ENCODE measurements around the gene TRMT10C.

The TRMT10C gene

GRCh38 chr3:101521211-101521701, 40.4 kb upstream of the TRMT10C start:
- no peak for DNase-seq (ENCODE audit: low spot score)
- TF ChIP-seq CTCF (IDR thresholded peaks at IDR 0.05; ENCODE audit: extremely low read depth, missing control alignments) = no peak

GRCh38 chr3:101527441-101527840, 34.2 kb upstream of the TRMT10C start:
- no peak for TF ChIP-seq CTCF (IDR thresholded peaks at IDR 0.05; ENCODE audit: extremely low read depth, missing control alignments)

DNA sequence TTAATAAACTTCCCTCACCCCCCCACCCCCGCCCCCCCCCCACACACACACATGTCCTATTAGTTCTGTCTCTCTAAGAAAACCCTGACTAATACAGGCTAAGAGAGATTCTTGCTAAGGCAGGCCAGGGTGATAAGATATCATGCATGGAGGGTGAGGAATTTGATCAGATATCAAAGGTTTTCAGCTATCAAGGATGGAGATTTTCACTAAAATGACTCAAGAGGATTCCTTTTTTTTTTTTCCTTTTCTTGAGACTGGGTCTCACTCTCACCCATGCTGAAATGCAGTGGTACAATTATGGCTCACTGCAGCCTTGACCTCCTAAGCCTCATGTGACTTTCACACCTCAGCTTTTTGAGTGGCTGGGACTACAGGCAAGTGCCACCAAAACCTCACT, 33.8 kb upstream of the TRMT10C start:
- DNase-seq (ENCODE audit: low spot score) = no peak
- TF ChIP-seq CTCF (IDR thresholded peaks at IDR 0.05; ENCODE audit: extremely low read depth, missing control alignments) = no peak

More at GRCh38 chr3:101527441-101527840, 34.2 kb upstream of the TRMT10C start:
- no peak for DNase-seq (ENCODE audit: low spot score)

GRCh38 chr3:101529816-101530685, 31.6 kb upstream of the TRMT10C start:
- no peak for TF ChIP-seq CTCF (IDR thresholded peaks at IDR 0.05; ENCODE audit: extremely low read depth, missing control alignments)
- no peak for DNase-seq (ENCODE audit: low spot score)

- no peak for TF ChIP-seq CTCF (IDR thresholded peaks at IDR 0.05; ENCODE audit: extremely low read depth, missing control alignments)
- no peak for DNase-seq (ENCODE audit: low spot score)
Observed at GRCh38 chr3:101530686-101531047, 31.0 kb upstream of the TRMT10C start.

DNA sequence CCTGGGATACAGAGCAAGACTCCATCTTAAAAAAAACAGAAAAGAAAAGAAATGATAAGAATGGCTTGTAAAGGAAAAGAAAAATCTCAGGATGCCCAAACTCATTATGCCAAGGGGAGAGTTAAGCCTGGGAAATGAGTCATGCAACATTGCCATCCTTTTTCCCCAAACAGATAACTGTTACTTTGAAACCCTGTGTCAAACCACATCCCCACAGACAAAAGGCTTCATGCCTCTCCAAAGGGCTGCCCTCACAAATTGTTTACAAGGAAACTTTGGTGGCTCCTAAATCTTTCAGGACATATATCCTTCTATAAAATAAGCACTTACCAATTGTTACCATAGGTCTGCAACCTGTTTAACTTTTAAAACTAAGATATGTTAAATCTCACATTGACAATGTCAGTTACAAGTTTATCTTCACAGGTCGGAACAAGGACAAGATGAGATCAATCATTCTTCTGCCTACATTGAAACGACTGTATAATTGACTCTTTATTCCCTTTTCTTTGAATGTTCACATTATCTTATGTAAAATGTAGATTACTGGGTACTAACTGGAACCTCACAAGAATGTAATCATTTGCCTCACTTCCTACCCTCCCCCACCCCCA, 30.1 kb upstream of the TRMT10C start:
- DNase-seq (ENCODE audit: low spot score) = no peak
- no peak for TF ChIP-seq CTCF (IDR thresholded peaks at IDR 0.05; ENCODE audit: extremely low read depth, missing control alignments)

Measured in GM20000 (cell line).